Pancreas (tissue), 10 donors: ENCODE results near the gene TSHZ2. TPM values are rescaled to one million over a fixed set of nuclear protein-coding genes. Genes with fewer than 3 reads are reported as not detected.
"Not testable (repeated sequence)": the region's sequence is repeated elsewhere in the genome, so short reads cannot be mapped to it uniquely, and the experiment has no call there.

Experiments used
- ATAC-seq, 4 donors: fragments of 200-7000 bp; cut with Tn5 transposase; one replicate each; pipeline versions ENCODE4 v1.8.0 to v1.9.1; 2020; ENCODE audit warnings: mild to moderate bottlenecking in 4 of 4, moderate library complexity in 4 of 4
- DNase-seq, 6 donors: peaks; one replicate each; pipeline ENCODE4 v3.0.0-alpha.2; 2020
- FAIRE-seq: peaks from 2 replicates; lab custom pipeline; 2012; peaks lifted over from hg19 to GRCh38; lab: Jason Lieb, UNC
- H3K27ac ChIP-seq, 4 donors: fragments of 200-600 bp; sonication (generic); 1 replicate in 3 of 4; 2 replicates in 1 of 4; pipeline versions ENCODE4 v1.5.0 to v1.8.0; 2020
- H3K27me3 ChIP-seq, 4 donors: fragments of 200-600 bp; one replicate each; pipeline ENCODE4 v1.8.0; 2021
- H3K36me3 ChIP-seq, 3 donors: fragments of 200-600 bp; sonication (generic) in 1 of 3; one replicate each; pipeline versions ENCODE4 v1.5.0 to v1.8.0; 2020 to 2021
- H3K4me1 ChIP-seq, 3 donors: fragments of 200-600 bp; one replicate each; pipeline ENCODE4 v1.8.0; 2021
- H3K4me3 ChIP-seq, 4 donors: fragments of 200-600 bp; sonication (generic) in 2 of 4; one replicate each; pipeline versions ENCODE4 v1.5.0 to v1.8.0; 2020 to 2021
- H3K9me3 ChIP-seq, 4 donors: fragments of 200-600 bp; one replicate each; pipeline ENCODE4 v1.8.0; 2021
- WGBS, 2 donors: extraction: QIAGEN DNeasy Blood & Tissue Kit; methylation state at CpG; one replicate each; pipeline ENCODE4 v1.1.7; 2013; 5-methylcytosine and 5-hydroxymethylcytosine counted together
- intact Hi-C, 3 donors: fragments of 100-400 bp; cut with DNase I; formaldehyde crosslinking; loops; one replicate each; pipeline versions ENCODE4 v1.11.1 to v1.14.2; 2022
- polyA plus RNA-seq, 2 donors: library from polyadenylated mRNA; stranded (reverse); fragments of 200-250 nt; gene quantifications; one replicate each; pipeline ENCODE4 v1.2.3, GENCODE V29; 2013
- total RNA-seq, 6 donors: library from RNA; stranded (reverse); fragmentation: NEBNext Ultra II Directional in 4 of 6; extraction: Animal tissue kit (Norgen Biotek cat#: 25700) in 4 of 6; gene quantifications; one replicate each; pipeline versions ENCODE4 v1.2.1 to v1.2.4, GENCODE V29; 2021 to 2023
- TF ChIP-seq, protein P1 (sequence below), 4 donors: fragments of 200-600 bp; sonication (generic) in 3 of 4; IDR thresholded peaks; one replicate each; pipeline versions ENCODE4 v1.5.0 to v1.8.0; 2021; ENCODE audit warnings: antibody characterized with exemption in 4 of 4
- donor health status: healthy with polysubstance abuse.
- donor health status: DM: no; HTN: no; CAD: no; lungs with moderate emphysema.
- donor health status: DM: no; HTN: no; CAD: no.
- donor health status: control.
- donor health status: control.
- donor health status: Bipolar disorder and iron deficiency.
- donor health status: DM: yes; HTN: yes; CAD: no.
- donor health status: DM: no; HTN: no; CAD: no.
- donor health status: DM: no; HTN: no; CAD: no.
- donor health status: DM: yes; HTN: yes; CAD: no.

Gene TSHZ2
- total and polyA plus RNA-seq, 8 donors, result 2.2 to 23.5 (median 4.5) TPM

DNA sequence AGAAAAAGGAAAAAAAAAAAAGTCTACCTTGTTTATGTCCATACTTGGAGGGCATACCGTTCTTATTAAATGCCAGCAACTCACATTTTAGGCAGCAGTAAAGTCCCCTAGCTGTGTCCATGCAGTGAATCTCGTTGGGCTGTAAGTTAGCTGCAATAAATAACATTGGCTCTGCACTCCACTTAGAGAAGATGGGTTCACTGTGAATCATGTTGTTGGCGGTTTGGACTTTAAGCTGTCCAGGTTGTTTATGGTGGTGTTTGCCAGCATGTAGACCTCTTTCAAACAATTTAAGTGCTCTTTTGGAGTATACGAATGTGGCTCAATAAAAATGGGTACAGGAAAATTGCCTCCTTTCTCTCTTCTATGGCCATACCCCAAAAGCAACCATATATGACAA is 494.1 kb downstream of the TSHZ2 start:
- ATAC-seq, result no peak
- Histone ChIP-seq H3K27me3 (no peaks in the 10 kb centered on the region), H3K4me1 (no peaks in the 10 kb centered on the region), H3K4me3 (no peak overlapping the region), H3K27ac (no peak overlapping the region), H3K36me3 (no peaks in the 10 kb centered on the region), H3K9me3 (no peaks in the 10 kb centered on the region)
- TF ChIP-seq, protein P1, sequence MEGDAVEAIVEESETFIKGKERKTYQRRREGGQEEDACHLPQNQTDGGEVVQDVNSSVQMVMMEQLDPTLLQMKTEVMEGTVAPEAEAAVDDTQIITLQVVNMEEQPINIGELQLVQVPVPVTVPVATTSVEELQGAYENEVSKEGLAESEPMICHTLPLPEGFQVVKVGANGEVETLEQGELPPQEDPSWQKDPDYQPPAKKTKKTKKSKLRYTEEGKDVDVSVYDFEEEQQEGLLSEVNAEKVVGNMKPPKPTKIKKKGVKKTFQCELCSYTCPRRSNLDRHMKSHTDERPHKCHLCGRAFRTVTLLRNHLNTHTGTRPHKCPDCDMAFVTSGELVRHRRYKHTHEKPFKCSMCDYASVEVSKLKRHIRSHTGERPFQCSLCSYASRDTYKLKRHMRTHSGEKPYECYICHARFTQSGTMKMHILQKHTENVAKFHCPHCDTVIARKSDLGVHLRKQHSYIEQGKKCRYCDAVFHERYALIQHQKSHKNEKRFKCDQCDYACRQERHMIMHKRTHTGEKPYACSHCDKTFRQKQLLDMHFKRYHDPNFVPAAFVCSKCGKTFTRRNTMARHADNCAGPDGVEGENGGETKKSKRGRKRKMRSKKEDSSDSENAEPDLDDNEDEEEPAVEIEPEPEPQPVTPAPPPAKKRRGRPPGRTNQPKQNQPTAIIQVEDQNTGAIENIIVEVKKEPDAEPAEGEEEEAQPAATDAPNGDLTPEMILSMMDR (IDR thresholded peaks at IDR 0.05), result no peak
- DNase-seq, result no peak
- WGBS, 2 donors, result 78 to 81% methylated on average over 4 of the region's 4 CpGs
- FAIRE-seq, result no peak
- intact Hi-C loops, result no loop called here

DNA sequence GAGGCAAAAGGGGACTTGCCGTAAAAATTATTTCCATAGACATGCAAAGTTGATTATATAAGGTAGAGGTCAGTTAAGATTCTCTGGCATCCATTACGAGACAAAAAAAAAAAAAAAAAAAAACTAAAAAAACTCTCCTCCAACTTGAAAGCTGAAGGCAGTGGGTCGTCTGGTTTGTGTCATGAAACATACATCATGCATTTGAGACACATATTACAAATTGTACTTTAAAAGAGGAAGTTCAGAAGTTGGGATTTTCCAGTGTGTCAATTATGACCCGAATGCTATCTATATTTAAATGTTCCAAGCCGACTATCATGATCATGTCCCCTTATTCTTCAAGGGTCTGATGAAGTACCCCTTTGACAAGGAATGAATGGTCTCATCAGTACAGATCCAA is 496.4 kb downstream of the TSHZ2 start:
- intact Hi-C loops, result no loop called here
- DNase-seq, result no peak
- FAIRE-seq, result no peak
- Histone ChIP-seq H3K27ac (no peak overlapping the region), H3K4me1 (no peaks in the 10 kb centered on the region), H3K9me3 (no peaks in the 10 kb centered on the region), H3K36me3 (no peaks in the 10 kb centered on the region), H3K4me3 (no peak overlapping the region), H3K27me3 (no peaks in the 10 kb centered on the region)
- TF ChIP-seq, protein P1 (IDR thresholded peaks at IDR 0.05), result no peak
- 65 to 73% methylated on average over 5 of the region's 5 CpGs for WGBS, 2 donors
- no peak for ATAC-seq

DNA sequence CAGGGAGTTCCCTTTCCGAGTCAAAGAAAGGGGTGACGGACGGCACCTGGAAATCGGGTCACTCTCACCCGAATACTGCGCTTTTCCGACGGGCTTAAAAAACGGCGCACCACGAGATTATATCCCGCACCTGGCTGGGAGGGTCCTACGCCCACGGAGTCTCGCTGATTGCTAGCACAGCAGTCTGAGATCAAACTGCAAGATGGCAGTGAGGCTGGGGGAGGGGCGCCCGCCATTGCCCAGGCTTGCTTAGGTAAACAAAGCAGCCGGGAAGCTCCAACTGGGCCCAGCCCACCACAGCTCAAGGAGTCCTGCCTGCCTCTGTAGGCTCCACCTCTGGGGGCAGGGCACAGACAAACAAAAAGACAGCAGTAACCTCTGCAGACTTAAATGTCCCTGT is 500.7 kb downstream of the TSHZ2 start:
- H3K27ac ChIP-seq, H3K27me3 ChIP-seq, H3K4me1 ChIP-seq, H3K4me3 ChIP-seq, H3K36me3 ChIP-seq, ATAC-seq, intact Hi-C loops, H3K9me3 ChIP-seq, FAIRE-seq, DNase-seq: not testable (repeated sequence)
- WGBS, 2 donors, result 79 to 93% methylated on average over 16 to 18 of the region's 18 CpGs

DNA sequence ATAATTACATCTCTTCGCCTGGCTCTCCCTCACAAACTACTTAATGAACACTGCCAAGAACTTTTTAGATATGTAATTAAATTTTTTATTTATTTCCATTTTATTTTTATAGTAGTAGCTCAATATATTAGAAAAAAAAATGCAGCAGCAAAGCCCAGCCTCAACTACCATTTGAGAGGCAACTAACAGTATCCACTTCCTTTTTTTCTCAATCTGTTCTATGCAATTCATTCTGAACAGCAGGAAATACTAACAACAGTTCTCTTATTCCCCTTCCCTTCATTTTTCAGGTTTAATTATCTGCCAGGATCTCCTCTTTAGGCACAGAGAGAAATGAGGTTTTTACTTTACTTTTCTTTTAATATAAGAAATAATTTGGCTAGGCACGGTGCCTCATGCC is 508.8 kb downstream of the TSHZ2 start:
- WGBS, 2 donors, result 75 to 84% methylated on average over 2 of the region's 2 CpGs
- no peak for ATAC-seq
- DNase-seq, result no peak

DNA sequence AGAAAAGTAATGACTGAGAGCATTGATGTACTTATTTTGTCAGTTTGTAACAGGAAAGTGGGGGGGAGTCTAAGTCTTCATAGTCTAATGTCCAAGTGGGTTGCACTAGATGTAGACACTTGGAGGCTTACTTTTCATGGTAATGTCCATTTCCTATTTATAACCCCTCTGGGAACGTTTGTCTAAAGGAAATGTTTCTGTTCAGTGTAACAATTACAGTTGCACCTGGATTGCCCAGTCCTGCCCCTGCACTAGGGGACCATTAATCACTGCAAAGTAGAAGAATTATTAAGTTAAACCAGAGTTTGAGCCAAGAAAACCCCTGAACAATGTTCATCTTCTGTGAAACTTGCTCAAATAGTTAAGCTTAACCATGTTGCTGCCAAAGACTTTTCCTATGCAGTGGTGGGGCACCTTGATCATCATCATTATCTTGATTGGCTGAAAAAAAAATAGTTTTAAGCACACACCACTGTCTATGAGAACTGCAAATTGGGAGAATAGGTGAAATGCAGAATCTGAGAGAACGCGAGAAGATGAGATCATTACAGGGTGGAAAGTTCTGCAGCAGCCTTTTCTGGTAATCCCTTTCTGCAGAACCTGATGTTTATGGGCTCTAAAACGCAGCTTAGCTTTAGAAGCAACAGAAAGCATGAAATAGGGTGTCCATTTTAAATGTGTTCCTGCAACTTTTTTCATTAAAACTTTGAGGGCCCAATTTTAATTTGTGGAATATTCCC is 515.5 kb downstream of the TSHZ2 start:
- ATAC-seq (no peak), DNase-seq (no peak), FAIRE-seq (no peak)
- Histone ChIP-seq H3K27ac (no peak overlapping the region), H3K9me3 (no peaks in the 10 kb centered on the region), H3K4me1 (no peaks in the 10 kb centered on the region), H3K4me3 (no peak overlapping the region), H3K27me3 (no peaks in the 10 kb centered on the region), H3K36me3 (no peaks in the 10 kb centered on the region)
- intact Hi-C loops, result no loop called here
- TF ChIP-seq, protein P1 (IDR thresholded peaks at IDR 0.05), result no peak
- WGBS, 2 donors, result 63 to 69% methylated on average over 4 of the region's 4 CpGs

More for the DNA sequence above, 508.8 kb downstream of the TSHZ2 start:
- Histone ChIP-seq H3K4me3 (no peak overlapping the region), H3K27ac (no peak overlapping the region), H3K9me3 (no peaks in the 10 kb centered on the region), H3K36me3 (no peaks in the 10 kb centered on the region), H3K27me3 (no peaks in the 10 kb centered on the region), H3K4me1 (no peaks in the 10 kb centered on the region)
- intact Hi-C loops, result no loop called here
- TF ChIP-seq, protein P1 (IDR thresholded peaks at IDR 0.05), result no peak
- no peak for FAIRE-seq
